CD14-positive monocyte (primary cell): ENCODE measurements around the gene ZCCHC2. TPM values are rescaled to one million over a fixed set of nuclear protein-coding genes. Genes with fewer than 3 reads are reported as not detected.

Experiments used
- DNase-seq, 3 donors: peaks; one replicate each; pipeline ENCODE4 v3.0.0-alpha.2; 2011 to 2022
- H2AFZ ChIP-seq: 2 replicates; pipeline ENCODE4 v1.6.0; 2012; ENCODE audit warnings: mild to moderate bottlenecking, low read depth, low read length, inconsistent platforms; ENCODE audit not compliant: insufficient read depth, poor library complexity, severe bottlenecking
- H3K27ac ChIP-seq, 2 donors: 1 replicate in 1 of 2; 2 replicates in 1 of 2; pipeline ENCODE4 v1.5.1; 2012 to 2013; ENCODE audit warnings: low read length in 2 of 2, control low read depth in 1 of 2, inconsistent platforms in 1 of 2, low read depth in 1 of 2, mild to moderate bottlenecking in 1 of 2
- H3K27me3 ChIP-seq, 2 donors: one replicate each; pipeline versions ENCODE4 v1.6.0 to v1.6.1; 2011 to 2013; ENCODE audit warnings: low read length in 2 of 2; ENCODE audit not compliant: control insufficient read depth in 2 of 2, insufficient read depth in 2 of 2
- H3K36me3 ChIP-seq, 2 donors: replicated peaks in 1 of 2; 1 replicate in 1 of 2; 2 replicates in 1 of 2; pipeline versions ENCODE4 v1.5.1 to v1.6.1; 2012 to 2013; ENCODE audit warnings: low read length in 2 of 2, control low read depth in 1 of 2, inconsistent platforms in 1 of 2, mild to moderate bottlenecking in 1 of 2; ENCODE audit not compliant: insufficient read depth in 2 of 2, control insufficient read depth in 1 of 2
- H3K4me1 ChIP-seq, 2 donors: 1 replicate in 1 of 2; 2 replicates in 1 of 2; pipeline versions ENCODE4 v1.5.1 to v1.6.1; 2012 to 2013; ENCODE audit warnings: low read length in 2 of 2, control low read depth in 1 of 2, inconsistent platforms in 1 of 2, mild to moderate bottlenecking in 1 of 2, moderate library complexity in 1 of 2; ENCODE audit not compliant: insufficient read depth in 2 of 2, control insufficient read depth in 1 of 2
- H3K4me2 ChIP-seq: replicated peaks from 2 replicates; pipeline ENCODE3; 2012; ENCODE audit warnings: low read length, moderate library complexity, mild to moderate bottlenecking; ENCODE audit not compliant: poor library complexity, severe bottlenecking; ENCODE audit errors: extremely low read depth
- H3K4me3 ChIP-seq, 3 experiments: fragments of 200-600 bp in 1 of 3; sonication (generic) in 1 of 3; replicated peaks in 1 of 3; 1 replicate in 2 of 3; 2 replicates in 1 of 3; pipeline ENCODE4 v1.5.1; 2011 to 2013; ENCODE audit warnings: low read length in 3 of 3, mild to moderate bottlenecking in 3 of 3, control low read depth in 2 of 3, low read depth in 2 of 3, inconsistent platforms in 1 of 3, moderate library complexity in 1 of 3
- H3K79me2 ChIP-seq: 2 replicates; pipeline ENCODE4 v1.6.0; 2012; ENCODE audit warnings: mild to moderate bottlenecking, control low read depth, inconsistent platforms, low read length, moderate library complexity; ENCODE audit not compliant: insufficient read depth
- H3K9ac ChIP-seq: 2 replicates; pipeline ENCODE4 v1.6.0; 2017; ENCODE audit warnings: low read length, mild to moderate bottlenecking; ENCODE audit not compliant: insufficient read depth, poor library complexity, severe bottlenecking
- H3K9me3 ChIP-seq, 2 donors: replicated peaks in 1 of 2; 1 replicate in 1 of 2; 2 replicates in 1 of 2; pipeline versions ENCODE4 v1.5.1 to v1.6.1; 2012 to 2013; ENCODE audit warnings: low read length in 2 of 2, control low read depth in 1 of 2; ENCODE audit not compliant: control insufficient read depth in 1 of 2, insufficient read depth in 1 of 2
- H4K20me1 ChIP-seq: 2 replicates; pipeline ENCODE4 v1.6.0; 2012; ENCODE audit warnings: mild to moderate bottlenecking, low read length, control low read depth, moderate library complexity; ENCODE audit not compliant: insufficient read depth
- H3K27ac Mint-ChIP-seq, 7 donors: one replicate each; pipeline ENCODE4 v1.8.0; 2020; ENCODE audit warnings: mild to moderate bottlenecking in 7 of 7, mixed read lengths in 7 of 7, moderate library complexity in 6 of 7, inconsistent platforms in 2 of 7
- H3K27me3 Mint-ChIP-seq, 3 donors: one replicate each; pipeline ENCODE4 v1.8.0; 2021 to 2022; ENCODE audit warnings: low read depth in 3 of 3, mild to moderate bottlenecking in 3 of 3, mixed read lengths in 3 of 3, moderate library complexity in 3 of 3, inconsistent platforms in 1 of 3
- H3K36me3 Mint-ChIP-seq, 2 donors: one replicate each; pipeline ENCODE4 v1.8.0; 2020; ENCODE audit warnings: mixed read lengths in 2 of 2, inconsistent platforms in 1 of 2, mild to moderate bottlenecking in 1 of 2
- H3K4me1 Mint-ChIP-seq: one replicate; pipeline ENCODE4 v1.8.0; 2020; ENCODE audit warnings: mild to moderate bottlenecking, mixed read lengths
- H3K4me3 Mint-ChIP-seq, 2 donors: one replicate each; pipeline ENCODE4 v1.8.0; 2020; ENCODE audit warnings: mild to moderate bottlenecking in 2 of 2, mixed read lengths in 2 of 2, moderate library complexity in 1 of 2
- H3K9me3 Mint-ChIP-seq, 7 donors: one replicate each; pipeline ENCODE4 v1.8.0; 2020 to 2022; ENCODE audit warnings: mixed read lengths in 7 of 7, mild to moderate bottlenecking in 6 of 7, moderate library complexity in 6 of 7, inconsistent platforms in 2 of 7
- WGBS: methylation state at CpG from one replicate; pipeline ENCODE4 v1.1.5; 2013; ENCODE audit warnings: missing lambda C conversion rate; ENCODE audit not compliant: insufficient coverage; 5-methylcytosine and 5-hydroxymethylcytosine counted together
- intact Hi-C, 2 donors: fragments of 100-400 bp; cut with micrococcal nuclease; formaldehyde crosslinking; loops; one replicate each; pipeline versions ENCODE4 v1.15.0 to v1.15.1; 2023
- polyA plus RNA-seq, 3 donors: library from polyadenylated mRNA; depleted of rRNA in 1 of 3; unstranded in 2 of 3; stranded (reverse) in 1 of 3; fragments of 300-500 nt in 2 of 3; fragments of >200 nt in 1 of 3; fragmentation: Illumina TruSeq in 2 of 3; gene quantifications; 1 replicate in 2 of 3; 2 replicates in 1 of 3; pipeline ENCODE4 v1.2.3, GENCODE V29; 2012 to 2021
- TF ChIP-seq, protein P1 (sequence below): fragments of 200-600 bp; IDR thresholded peaks from one replicate; pipeline ENCODE4 v1.8.0; 2022; ENCODE audit warnings: antibody characterized with exemption, mild to moderate bottlenecking

ZCCHC2 gene
- polyA plus RNA-seq, 3 donors, result 0.59 to 24.9 (median 0.71) TPM

DNA sequence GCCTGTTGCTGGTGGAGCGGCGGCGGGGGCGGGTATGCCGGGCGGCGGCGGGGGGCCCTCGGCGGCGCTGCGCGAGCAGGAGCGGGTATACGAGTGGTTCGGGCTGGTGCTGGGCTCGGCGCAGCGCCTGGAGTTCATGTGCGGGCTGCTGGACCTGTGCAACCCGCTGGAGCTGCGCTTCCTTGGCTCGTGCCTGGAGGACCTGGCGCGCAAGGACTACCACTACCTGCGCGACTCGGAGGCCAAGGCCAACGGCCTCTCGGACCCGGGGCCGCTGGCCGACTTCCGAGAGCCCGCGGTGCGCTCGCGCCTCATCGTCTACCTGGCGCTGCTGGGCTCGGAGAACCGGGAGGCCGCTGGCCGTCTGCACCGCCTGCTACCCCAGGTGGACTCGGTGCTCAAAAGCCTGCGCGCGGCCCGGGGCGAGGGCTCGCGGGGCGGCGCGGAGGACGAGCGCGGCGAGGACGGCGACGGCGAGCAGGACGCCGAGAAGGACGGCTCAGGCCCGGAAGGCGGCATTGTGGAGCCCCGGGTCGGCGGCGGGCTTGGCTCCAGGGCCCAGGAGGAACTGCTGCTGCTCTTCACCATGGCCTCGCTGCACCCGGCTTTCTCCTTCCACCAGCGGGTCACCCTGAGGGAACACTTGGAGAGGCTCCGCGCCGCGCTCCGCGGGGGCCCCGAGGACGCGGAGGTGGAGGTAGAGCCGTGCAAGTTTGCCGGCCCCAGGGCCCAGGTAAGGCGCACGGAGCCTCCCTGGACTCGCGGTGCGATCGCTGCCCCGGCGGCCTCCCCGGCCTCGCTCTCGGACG is 1.0 kb downstream of the ZCCHC2 start:
- Histone ChIP-seq H3K79me2 (peaks cover 57% of the 10 kb centered on the region), H2AFZ (peak overlapping the region; percentile 61), H3K4me1 (peaks cover 26 to 38% of the 10 kb centered on the region in 2 donors), H3K4me3 (peak overlapping the region; percentile 75 to 93 (median 76)), H3K27me3 (peaks cover 0 to 5% of the 10 kb centered on the region in 2 donors), H3K36me3 (no peaks in the 10 kb centered on the region), H3K9ac (peak overlapping the region; percentile 82), H3K4me2 (peak overlapping the region; percentile 89), H3K9me3 (no peaks in the 10 kb centered on the region), H3K27ac (peak overlapping the region; percentile 55 to 79), H4K20me1 (peaks cover 37% of the 10 kb centered on the region)
- peaks cover 2 to 9% of the 10 kb centered on the region in 2 donors for H3K36me3 Mint-ChIP-seq
- intact Hi-C loops, result loop anchor here (5.0 to 10.0 kb wide), 5 partner anchors 38 to 339 kb away; partner anchors contain the start of genes PIGN (in 2 of the 2) and RELCH (in 2 of the 2)
- peaks cover 0 to 2% (median 0%) of the 10 kb centered on the region in 7 donors for H3K9me3 Mint-ChIP-seq
- TF ChIP-seq, protein P1, sequence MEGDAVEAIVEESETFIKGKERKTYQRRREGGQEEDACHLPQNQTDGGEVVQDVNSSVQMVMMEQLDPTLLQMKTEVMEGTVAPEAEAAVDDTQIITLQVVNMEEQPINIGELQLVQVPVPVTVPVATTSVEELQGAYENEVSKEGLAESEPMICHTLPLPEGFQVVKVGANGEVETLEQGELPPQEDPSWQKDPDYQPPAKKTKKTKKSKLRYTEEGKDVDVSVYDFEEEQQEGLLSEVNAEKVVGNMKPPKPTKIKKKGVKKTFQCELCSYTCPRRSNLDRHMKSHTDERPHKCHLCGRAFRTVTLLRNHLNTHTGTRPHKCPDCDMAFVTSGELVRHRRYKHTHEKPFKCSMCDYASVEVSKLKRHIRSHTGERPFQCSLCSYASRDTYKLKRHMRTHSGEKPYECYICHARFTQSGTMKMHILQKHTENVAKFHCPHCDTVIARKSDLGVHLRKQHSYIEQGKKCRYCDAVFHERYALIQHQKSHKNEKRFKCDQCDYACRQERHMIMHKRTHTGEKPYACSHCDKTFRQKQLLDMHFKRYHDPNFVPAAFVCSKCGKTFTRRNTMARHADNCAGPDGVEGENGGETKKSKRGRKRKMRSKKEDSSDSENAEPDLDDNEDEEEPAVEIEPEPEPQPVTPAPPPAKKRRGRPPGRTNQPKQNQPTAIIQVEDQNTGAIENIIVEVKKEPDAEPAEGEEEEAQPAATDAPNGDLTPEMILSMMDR, result no peak
- WGBS, result under 1% methylated on average over 100 of the region's 100 CpGs
- peaks cover 0 to 10% (median 4%) of the 10 kb centered on the region in 3 donors for H3K27me3 Mint-ChIP-seq
- peak overlapping the region; percentile 38 to 83 (median 63) for H3K27ac Mint-ChIP-seq
- peak overlapping the region; percentile 88 to 95 for H3K4me3 Mint-ChIP-seq
- DNase-seq, result peak; percentile 27 to 45 (median 27)
- H3K4me1 Mint-ChIP-seq, result peaks cover 31% of the 10 kb centered on the region

DNA sequence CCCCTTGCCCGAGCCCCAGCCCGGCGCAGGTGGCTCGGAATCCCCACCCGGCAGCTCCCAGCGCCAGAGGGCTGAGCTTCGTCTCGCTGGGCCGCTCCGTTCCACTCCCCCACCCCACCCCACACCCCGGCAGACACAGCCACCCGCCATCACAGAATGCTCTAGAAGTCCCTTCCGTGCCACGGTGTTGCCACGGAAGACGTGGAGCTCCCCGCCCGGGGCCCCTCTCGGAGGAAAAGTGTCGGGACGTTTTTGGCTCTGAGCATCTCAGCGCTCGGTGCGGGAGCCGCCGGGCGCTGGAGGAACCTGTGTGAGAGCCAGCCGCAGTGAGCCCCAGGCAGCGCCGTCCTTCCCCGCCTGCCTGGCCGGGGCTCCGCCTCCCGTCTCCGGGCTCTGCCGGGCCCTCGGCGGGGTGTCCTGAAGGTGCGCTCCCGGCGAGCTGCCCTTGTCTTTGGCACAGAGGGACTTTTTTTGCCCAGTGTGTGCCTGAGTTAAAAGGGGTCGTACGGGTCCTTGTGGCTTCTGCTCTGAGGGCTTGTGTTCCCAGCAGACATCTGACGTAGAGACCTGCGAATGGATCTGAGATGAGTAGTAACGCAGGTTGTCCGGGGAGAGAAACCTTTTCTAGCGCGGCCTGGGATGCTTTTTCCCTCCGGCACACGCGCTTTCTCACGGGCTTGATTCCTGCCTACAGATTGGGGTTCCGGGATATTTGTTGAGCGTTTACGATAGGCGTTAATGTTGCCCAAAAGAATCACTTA is 1.8 kb downstream of the ZCCHC2 start:
- TF ChIP-seq, protein P1, result no peak
- peaks cover 26 to 38% of the 10 kb centered on the region in 2 donors for H3K4me1 ChIP-seq

More for the DNA sequence above, 1.8 kb downstream of the ZCCHC2 start:
- Mint-ChIP-seq H3K4me1 (peaks cover 32% of the 10 kb centered on the region), H3K9me3 (peaks cover 0 to 2% (median 0%) of the 10 kb centered on the region in 7 donors), H3K27me3 (peaks cover 0 to 10% (median 4%) of the 10 kb centered on the region in 3 donors), H3K36me3 (peaks cover 2 to 9% of the 10 kb centered on the region in 2 donors), H3K4me3 (peak overlapping the region; percentile 88 to 95), H3K27ac (peak overlapping the region; percentile 43 to 89 (median 82))
- Histone ChIP-seq H3K4me3 (peak overlapping the region; percentile 75 to 93 (median 76)), H3K27ac (peak overlapping the region; percentile 55 to 79), H3K27me3 (peaks cover 0 to 5% of the 10 kb centered on the region in 2 donors), H3K79me2 (peaks cover 65% of the 10 kb centered on the region), H3K9ac (peak overlapping the region; percentile 82), H3K4me2 (peak overlapping the region; percentile 89), H4K20me1 (peaks cover 45% of the 10 kb centered on the region), H2AFZ (peak overlapping the region; percentile 61), H3K36me3 (no peaks in the 10 kb centered on the region), H3K9me3 (no peaks in the 10 kb centered on the region)
- under 1% methylated on average over 50 of the region's 57 CpGs for WGBS
- intact Hi-C loops, result loop anchor here (5.0 to 10.0 kb wide), 5 partner anchors 38 to 340 kb away; partner anchors contain the start of genes PIGN (in 2 of the 2) and RELCH (in 2 of the 2)
- DNase-seq, result peak; percentile 39 to 43 (median 43)
